ENCODE data around the gene BMP8A. TPM values are rescaled to one million over a fixed set of nuclear protein-coding genes. Genes with fewer than 3 reads are reported as not detected.
"Not testable (repeated sequence)": the region's sequence is repeated elsewhere in the genome, so short reads cannot be mapped to it uniquely, and the experiment has no call there.

BMP8A gene
- total RNA-seq, 1 donor from 2014 or later: not detected

DNA sequence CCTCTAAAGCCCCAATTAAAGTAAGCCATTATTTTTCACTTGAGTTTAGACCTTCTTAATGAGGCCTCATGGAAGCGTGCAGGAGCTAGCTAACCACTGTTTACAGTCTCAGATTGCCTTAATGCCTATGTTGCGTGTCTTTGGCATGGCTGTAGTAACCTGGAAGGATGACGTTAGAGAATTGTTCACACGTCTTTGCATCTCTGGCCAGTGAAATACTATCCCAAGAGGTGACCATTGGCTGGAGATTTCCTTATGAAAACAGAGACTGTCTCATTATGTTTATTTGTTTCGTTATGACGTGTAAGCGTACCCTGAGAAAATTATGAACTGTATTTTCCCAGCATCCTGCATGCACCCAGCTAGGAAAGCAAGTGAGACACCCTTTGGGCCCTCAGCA is 18.6 kb upstream of the BMP8A start:
- intact Hi-C loops (cut with DNase I): no loop called here
- Histone ChIP-seq H3K4me1 (no peaks in the 10 kb centered on the region), H3K36me3 (peaks cover 60 to 81% of the 10 kb centered on the region in 2 donors), H3K4me3 (no peak overlapping the region), H3K27ac (no peak overlapping the region), H3K27me3 (no peaks in the 10 kb centered on the region), H3K9me3 (no peaks in the 10 kb centered on the region)
- TF ChIP-seq, protein P1, sequence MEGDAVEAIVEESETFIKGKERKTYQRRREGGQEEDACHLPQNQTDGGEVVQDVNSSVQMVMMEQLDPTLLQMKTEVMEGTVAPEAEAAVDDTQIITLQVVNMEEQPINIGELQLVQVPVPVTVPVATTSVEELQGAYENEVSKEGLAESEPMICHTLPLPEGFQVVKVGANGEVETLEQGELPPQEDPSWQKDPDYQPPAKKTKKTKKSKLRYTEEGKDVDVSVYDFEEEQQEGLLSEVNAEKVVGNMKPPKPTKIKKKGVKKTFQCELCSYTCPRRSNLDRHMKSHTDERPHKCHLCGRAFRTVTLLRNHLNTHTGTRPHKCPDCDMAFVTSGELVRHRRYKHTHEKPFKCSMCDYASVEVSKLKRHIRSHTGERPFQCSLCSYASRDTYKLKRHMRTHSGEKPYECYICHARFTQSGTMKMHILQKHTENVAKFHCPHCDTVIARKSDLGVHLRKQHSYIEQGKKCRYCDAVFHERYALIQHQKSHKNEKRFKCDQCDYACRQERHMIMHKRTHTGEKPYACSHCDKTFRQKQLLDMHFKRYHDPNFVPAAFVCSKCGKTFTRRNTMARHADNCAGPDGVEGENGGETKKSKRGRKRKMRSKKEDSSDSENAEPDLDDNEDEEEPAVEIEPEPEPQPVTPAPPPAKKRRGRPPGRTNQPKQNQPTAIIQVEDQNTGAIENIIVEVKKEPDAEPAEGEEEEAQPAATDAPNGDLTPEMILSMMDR (IDR thresholded peaks at IDR 0.05): no peak
- DNase-seq (ENCODE audit: low spot score in 2 of 2): no peak

DNA sequence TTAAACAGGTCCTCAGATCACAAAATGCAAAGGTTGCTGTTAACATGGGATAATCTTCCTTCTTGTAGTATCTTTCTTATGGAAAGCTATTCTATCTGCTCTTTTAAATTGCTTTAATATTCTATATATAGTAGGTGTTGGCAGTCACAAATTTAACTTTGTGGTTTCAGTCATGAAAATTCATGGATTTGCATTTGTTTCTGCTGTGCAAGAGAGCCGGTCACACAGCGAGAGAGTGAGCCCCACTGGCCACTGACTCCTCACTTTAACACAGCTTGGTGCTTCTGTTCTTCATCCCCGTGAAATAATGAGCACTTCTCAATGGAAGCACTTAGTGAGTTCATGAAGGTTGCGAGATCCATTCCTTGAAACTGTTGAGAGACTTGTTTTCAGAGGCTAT is 18.1 kb upstream of the BMP8A start:
- no peaks in the 10 kb centered on the region for H3K4me1 ChIP-seq
- no peak overlapping the region for H3K4me3 ChIP-seq
- DNase-seq (ENCODE audit: low spot score in 2 of 2): no peak
- no peaks in the 10 kb centered on the region for H3K27me3 ChIP-seq
- no peaks in the 10 kb centered on the region for H3K9me3 ChIP-seq
- intact Hi-C loops (cut with DNase I): no loop called here
- TF ChIP-seq, protein P1 (IDR thresholded peaks at IDR 0.05): no peak
- H3K27ac ChIP-seq: no peak overlapping the region
- H3K36me3 ChIP-seq: peaks cover 59 to 81% of the 10 kb centered on the region in 2 donors

DNA sequence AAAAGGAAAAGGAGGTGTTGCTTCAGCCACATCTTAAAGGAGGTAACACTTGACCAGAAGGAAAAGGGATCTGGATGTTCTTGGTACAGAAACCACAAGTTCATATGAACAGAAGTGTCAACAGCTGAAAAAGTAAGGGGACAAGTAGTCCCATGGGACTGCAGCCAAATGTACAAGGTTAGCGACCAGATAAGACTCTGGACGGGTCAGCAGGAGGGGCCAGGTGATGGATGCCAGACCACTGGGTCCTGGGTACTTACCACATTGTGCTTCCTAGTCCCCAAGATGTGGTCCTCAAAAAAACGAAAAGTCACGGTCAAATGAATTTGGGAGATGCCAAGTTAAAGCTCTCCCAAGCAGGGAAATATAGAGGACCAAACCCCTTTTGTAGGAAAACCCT is 16.6 kb upstream of the BMP8A start:
- intact Hi-C loops (cut with DNase I): no loop called here
- no peak for DNase-seq (ENCODE audit: low spot score in 2 of 2)
- TF ChIP-seq, protein P1 (IDR thresholded peaks at IDR 0.05): no peak
- H3K9me3 ChIP-seq: no peaks in the 10 kb centered on the region
- H3K27ac ChIP-seq: no peak overlapping the region
- H3K27me3 ChIP-seq: no peaks in the 10 kb centered on the region
- H3K4me3 ChIP-seq: no peak overlapping the region
- H3K36me3 ChIP-seq: peaks cover 46 to 80% of the 10 kb centered on the region in 2 donors
- H3K4me1 ChIP-seq: no peaks in the 10 kb centered on the region

DNA sequence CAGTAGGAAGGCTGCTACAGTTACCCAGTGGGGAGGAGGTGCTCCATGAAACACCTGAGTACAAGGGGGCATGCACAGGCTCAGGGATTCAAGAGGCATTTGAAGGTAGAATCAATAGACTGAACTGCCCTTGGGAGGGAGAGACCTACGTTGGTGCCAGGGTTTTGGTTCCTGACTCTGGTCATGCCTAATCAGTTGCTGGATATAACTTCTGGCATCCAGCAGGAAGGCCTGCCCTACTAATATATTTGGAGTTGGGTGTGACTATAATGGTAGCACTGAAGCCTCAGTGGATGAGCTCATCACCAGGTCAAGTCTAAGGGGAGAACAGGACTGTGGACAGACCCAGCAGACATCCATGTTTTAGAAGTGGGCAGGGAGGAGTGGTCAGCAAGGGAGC is 15.9 kb upstream of the BMP8A start:
- DNase-seq (ENCODE audit: low spot score in 2 of 2); H3K27ac ChIP-seq; H3K9me3 ChIP-seq; H3K4me1 ChIP-seq; H3K4me3 ChIP-seq; intact Hi-C loops (cut with DNase I); H3K27me3 ChIP-seq: not testable (repeated sequence)
- peaks cover 52 to 81% of the 10 kb centered on the region in 2 donors for H3K36me3 ChIP-seq

DNA sequence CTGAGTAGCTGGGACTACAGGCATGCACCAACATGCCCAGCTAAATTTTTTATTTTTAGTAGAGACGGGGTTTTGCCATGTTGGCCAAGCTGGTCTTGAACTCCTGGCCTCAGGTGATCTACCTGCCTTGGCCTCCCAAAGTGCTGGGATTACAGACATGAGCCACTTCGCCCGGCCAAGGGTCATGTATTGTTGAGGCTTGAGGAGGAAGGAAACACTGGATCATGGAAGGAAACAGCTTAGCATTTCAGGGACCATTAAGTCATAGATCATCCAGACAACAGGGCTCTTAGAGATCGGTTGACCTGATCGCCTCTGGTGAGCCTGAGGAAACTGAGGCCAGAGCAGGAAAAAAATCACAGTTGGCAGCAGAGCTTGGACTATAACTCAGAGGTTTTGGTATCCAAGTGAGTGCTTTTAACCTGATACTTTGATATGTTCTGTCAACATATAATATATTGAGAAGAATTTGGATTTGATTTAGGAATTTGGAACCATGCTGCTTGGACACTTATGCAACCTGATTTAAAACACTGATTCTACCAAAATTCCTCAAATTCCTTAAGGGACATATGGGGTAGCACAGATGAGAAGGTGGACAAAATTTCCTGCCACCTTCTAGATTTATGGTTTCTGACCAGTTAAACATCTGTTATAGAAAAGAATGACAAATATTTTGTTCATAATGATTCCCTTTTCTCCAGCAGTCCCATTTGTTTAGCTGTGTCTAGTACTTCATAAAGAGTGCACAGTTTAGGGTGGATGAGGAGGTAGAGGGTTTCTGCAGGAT is 13.1 kb upstream of the BMP8A start:
- TF ChIP-seq, protein P1 (IDR thresholded peaks at IDR 0.05): no peak
- no peaks in the 10 kb centered on the region for H3K27me3 ChIP-seq
- H3K4me1 ChIP-seq: no peaks in the 10 kb centered on the region
- no peak for DNase-seq (ENCODE audit: low spot score in 2 of 2)
- no peaks in the 10 kb centered on the region for H3K9me3 ChIP-seq
- no peak overlapping the region for H3K4me3 ChIP-seq
- intact Hi-C loops (cut with DNase I): no loop called here
- H3K36me3 ChIP-seq: peaks cover 64 to 82% of the 10 kb centered on the region in 2 donors
- H3K27ac ChIP-seq: no peak overlapping the region

DNA sequence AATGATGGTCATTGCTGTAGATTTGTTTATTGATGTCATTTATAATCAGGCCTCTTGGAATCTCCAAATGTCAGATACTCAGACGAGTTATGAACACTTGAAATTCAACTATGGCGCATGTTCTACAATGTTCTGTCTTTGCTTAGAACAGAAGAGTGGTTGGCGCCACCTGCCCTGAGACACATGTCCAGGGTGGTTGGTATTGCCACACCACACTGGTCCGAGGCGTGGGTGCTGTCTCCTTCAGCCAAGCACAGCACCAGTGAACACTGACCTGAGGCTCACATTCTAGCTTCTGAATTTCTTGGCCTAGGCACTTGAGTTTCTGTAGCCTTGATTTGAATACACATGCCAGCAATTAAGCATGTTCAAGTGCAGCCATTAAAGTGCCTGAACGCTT is 10.1 kb upstream of the BMP8A start:
- H3K36me3 ChIP-seq: peaks cover 71 to 84% of the 10 kb centered on the region in 2 donors
- TF ChIP-seq, protein P1 (IDR thresholded peaks at IDR 0.05): no peak
- no peak overlapping the region for H3K4me3 ChIP-seq
- no peaks in the 10 kb centered on the region for H3K27me3 ChIP-seq
- no peak for DNase-seq (ENCODE audit: low spot score in 2 of 2)
- H3K4me1 ChIP-seq: no peaks in the 10 kb centered on the region
- H3K27ac ChIP-seq: no peak overlapping the region
- no peaks in the 10 kb centered on the region for H3K9me3 ChIP-seq
- intact Hi-C loops (cut with DNase I): no loop called here

Measured in ascending aorta (tissue), 2 donors.